ENCODE results near the gene CAMSAP2. TPM values are rescaled to one million over a fixed set of nuclear protein-coding genes. Genes with fewer than 3 reads are reported as not detected.
A peak's percentile ranks its signal among the peaks of the same experiment; 100 is the strongest.

The CAMSAP2 gene
- 117 TPM for total RNA-seq

GRCh38 chr1:200738327-200738948 is at the start of gene CAMSAP2:
CAMSAP2 (plus strand) TSS chr1:200738893; CDS start chr1:200739828, 935 bp downstream.
- FAIRE-seq (no peak), DNase-seq (ENCODE audit: low spot score in 2 of 2) (peak; percentile 83 to 86)

- FAIRE-seq (no peak), DNase-seq (ENCODE audit: low spot score in 2 of 2) (no peak)
These were observed 46.4 kb upstream of the CAMSAP2 start for GRCh38 chr1:200692316-200692715.

DNA sequence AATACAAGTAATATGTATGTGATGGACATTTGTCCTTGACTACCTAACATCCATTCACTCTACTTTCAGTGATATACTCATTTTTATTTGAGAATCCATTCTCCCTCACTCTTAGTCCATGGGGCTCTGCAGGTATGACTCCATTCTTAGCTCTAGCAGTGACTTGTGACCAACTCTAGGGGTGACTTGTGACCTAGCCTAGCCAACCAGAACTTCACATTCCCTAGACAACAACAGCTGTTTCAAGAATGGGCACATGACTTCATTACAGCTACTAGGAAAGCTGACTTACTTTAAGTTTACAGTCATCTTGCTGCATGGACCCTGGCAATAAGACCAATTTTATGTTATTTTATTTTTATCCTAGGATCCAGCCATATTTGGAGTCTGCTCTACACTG is 45.4 kb upstream of the CAMSAP2 start:
- DNase-seq (ENCODE audit: low spot score in 2 of 2) (no peak), FAIRE-seq (no peak)

DNA sequence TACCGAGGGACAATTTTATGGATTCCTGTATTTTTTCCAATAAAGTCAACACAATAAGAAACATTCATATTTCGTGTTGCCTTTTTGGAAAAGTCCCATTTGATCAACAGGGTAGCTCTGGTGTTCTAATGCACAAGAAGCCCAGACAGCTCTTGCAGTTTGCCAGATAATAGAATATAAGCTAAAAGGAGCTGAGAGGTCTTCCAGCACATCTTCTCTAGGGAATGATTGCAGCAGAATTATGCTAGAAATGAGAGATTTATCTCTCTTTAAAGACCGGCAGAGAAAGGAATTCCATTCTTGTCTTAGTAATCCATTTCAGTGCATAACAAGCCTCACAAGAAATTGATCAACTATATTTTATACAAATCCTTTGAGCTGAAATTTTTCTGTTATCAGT is 44.0 kb upstream of the CAMSAP2 start:
- FAIRE-seq (no peak), DNase-seq (ENCODE audit: low spot score in 2 of 2) (no peak)

GRCh38 chr1:200699871-200700270 is 38.8 kb upstream of the CAMSAP2 start:
- no peak for DNase-seq (ENCODE audit: low spot score in 2 of 2)
- FAIRE-seq, result no peak

DNA sequence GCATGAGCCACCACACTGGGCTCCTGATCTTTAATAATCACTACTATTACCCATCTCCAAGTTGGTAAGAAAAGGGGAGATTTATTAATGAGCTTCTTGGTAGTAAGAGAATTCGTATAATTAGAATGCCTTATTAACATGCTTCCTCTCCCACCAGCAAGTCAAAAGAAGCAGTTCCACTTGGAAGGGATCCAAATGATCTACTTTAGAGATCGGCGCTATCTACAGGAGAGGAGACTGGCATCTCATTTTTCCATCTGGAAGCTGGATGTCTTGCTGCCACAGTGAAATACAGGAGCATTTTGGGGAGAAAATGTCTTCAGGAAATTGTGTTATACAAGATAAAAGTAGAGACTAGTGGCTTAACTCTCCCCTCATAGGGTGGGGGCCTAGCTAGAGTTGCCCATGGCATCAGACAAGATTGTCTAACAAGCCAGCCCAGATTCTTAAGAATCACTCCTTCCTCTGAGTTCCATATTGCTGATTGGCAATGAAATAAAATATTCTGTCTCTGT is 33.6 kb upstream of the CAMSAP2 start:
- FAIRE-seq, result no peak
- no peak for DNase-seq (ENCODE audit: low spot score in 2 of 2)

DNA sequence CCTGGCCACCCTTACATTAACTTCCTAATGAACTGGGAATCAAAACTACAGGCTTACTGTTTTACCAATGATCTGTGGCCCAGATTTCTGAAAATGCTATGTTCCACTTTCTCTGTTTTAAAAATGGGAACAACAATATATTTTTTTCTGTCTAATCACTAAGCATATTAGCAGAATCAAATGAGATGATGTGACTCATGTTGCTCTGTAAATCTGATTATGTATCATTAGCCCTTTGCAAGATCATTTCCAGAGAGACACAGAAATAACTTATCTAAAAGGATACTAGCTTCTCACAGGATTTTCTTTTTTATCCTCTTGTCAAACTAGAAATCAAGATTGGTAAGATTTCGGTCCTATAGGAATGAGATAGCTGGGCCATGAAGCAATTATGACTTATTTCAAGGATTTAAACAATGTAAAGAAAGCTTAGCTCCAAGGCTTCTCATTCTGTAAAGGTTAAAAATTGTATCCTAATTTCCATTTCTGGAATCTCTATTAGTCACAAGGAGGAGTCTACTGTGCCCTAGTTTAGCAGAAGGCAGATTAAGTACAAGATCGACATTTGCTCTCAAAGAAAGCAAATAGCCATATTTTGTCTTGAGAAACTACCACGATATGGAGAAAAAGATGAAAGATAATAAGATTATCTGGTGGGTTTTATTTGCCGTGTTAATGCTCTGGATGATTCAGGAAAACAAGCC is 32.4 kb upstream of the CAMSAP2 start:
- FAIRE-seq, result no peak
- DNase-seq (ENCODE audit: low spot score in 2 of 2), result no peak

DNA sequence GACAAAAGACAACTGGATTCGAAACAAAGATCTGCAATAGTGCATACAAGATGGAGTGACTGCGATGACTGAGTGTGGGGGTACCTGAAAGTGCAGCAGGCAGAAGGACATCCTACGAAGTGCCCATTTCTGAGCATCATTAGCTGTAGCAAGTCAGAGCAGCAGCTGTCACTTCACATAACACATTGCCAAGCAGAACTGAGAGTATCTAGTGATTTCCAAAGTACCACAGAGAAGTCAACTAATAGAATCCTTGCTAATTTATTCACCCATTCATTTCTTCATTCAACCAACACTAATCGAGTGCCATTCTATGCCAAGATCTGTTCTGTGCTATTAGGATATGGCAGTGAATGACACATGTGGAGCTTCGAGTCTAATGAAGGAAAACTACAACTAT is 31.6 kb upstream of the CAMSAP2 start:
- FAIRE-seq, result no peak

GRCh38 chr1:200708161-200708560 is 30.5 kb upstream of the CAMSAP2 start:
- DNase-seq (ENCODE audit: low spot score in 2 of 2), result no peak
- FAIRE-seq, result no peak

More for the DNA sequence above, 31.6 kb upstream of the CAMSAP2 start:
- DNase-seq (ENCODE audit: low spot score in 2 of 2), result no peak

DNA sequence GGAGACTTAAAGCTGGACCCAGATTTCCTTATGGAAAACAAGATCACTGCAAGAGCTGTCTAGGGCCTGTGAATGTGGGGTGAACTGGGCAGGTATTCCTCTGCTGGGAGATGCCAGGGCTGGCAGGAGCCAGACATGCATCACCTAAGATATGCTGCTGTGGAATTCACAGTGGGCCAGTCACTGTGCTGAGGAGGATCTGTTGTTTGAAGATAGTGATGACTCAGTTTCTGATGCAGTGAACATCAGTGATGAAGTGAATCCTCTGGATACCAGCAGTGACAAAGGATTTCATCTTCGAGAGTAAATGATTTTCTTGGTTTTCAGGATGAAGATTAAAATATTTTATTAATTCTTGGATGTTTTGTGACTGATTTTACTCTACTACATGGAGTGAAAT is 29.9 kb upstream of the CAMSAP2 start:
- FAIRE-seq, result no peak

GRCh38 chr1:200710166-200710565 is 28.5 kb upstream of the CAMSAP2 start:
- FAIRE-seq (no peak), DNase-seq (ENCODE audit: low spot score in 2 of 2) (no peak)

More for the DNA sequence above, 29.9 kb upstream of the CAMSAP2 start:
- DNase-seq (ENCODE audit: low spot score in 2 of 2), result no peak

DNA sequence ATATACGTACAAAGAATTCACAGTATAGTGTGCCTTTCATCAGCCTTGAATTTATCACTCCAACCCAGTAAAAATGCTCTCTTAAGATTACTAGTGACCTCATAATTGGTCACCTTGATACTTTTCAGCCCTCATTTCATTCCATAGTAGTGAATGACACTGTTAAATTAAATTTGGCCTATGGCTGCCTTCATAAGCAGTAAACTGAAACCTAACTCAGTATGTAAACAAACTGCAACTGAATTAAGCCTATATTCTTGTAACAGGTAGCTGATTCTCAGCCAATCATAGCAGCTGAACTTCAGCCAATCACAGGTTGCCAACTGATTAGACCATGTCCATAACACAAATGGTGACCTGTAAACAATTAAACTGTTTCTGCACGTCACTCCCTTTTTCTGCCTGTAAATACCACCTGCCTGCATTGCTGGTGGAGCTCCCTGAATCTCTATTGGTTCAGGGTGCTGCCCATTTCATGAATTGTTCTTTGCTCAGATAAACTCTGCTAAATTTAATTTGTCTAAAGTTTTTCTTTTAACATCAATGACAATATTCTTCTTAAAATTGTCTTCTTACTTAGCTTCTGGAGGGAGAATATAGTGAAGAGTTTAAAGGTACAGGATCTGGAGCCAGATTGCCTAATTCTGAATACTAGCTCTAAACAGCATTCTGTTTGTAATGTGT is 24.0 kb upstream of the CAMSAP2 start:
- DNase-seq (ENCODE audit: low spot score in 2 of 2), result no peak
- FAIRE-seq, result no peak

DNA sequence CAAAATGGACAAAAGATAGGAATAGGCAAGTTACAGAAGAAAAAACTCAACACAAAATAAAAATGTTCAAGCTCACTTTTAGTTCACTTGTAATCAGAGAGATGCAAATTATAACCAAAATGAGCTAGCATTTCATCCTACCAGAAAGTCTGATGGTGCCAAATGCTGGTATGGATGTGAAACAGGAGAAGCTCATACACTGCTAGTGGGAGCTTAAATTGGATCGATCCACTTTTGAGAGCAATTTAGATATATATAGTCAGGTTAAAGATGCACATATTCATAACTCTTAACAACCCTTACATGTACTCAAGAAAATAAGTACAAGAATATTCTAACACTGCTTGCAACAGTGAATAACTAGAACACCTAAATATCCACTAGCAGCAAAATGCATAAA is 18.5 kb upstream of the CAMSAP2 start:
- no peak for DNase-seq (ENCODE audit: low spot score in 2 of 2)
- no peak for FAIRE-seq

DNA sequence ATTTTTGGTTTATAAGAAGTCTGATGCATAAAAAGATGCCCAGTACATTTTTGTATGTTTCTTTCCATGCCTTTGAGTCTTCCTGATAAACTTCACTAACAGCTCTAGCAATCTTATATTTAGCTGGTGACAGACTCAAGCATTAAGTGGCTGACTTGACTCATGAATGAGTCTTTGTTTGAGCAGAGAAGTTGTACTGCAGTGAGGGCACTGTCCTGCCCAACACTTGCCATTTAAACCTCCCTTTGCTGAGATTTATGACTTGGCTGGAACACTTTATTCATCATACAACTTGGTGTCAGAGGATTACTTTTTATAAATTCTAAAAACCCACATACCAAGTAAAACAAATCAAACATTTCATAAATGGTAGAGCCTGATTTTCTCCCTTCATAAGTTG is 14.6 kb upstream of the CAMSAP2 start:
- FAIRE-seq (no peak), DNase-seq (ENCODE audit: low spot score in 2 of 2) (no peak)

DNA sequence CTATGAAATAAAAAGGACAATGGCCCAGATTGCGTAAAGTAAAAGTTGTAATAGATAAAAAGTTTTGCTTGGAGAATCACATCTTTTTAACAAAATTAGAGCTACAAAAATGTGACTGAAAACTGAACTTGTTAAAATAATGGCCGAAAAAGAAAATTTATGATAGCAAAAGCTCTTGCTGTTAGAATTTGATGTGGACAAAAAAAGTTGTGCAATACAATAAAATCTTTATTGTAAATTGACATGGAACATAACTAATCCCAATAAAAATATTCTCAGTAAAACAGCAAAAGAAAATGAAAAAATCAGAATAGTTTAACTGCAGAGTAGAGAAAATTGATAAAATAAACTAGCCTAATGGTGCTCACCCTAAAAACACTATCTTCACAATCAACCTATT is 11.4 kb upstream of the CAMSAP2 start:
- DNase-seq (ENCODE audit: low spot score in 2 of 2) (no peak), FAIRE-seq (no peak)

- no peak for FAIRE-seq
- no peak for DNase-seq (ENCODE audit: low spot score in 2 of 2)
These were observed 8.8 kb upstream of the CAMSAP2 start for GRCh38 chr1:200729863-200730262.

DNA sequence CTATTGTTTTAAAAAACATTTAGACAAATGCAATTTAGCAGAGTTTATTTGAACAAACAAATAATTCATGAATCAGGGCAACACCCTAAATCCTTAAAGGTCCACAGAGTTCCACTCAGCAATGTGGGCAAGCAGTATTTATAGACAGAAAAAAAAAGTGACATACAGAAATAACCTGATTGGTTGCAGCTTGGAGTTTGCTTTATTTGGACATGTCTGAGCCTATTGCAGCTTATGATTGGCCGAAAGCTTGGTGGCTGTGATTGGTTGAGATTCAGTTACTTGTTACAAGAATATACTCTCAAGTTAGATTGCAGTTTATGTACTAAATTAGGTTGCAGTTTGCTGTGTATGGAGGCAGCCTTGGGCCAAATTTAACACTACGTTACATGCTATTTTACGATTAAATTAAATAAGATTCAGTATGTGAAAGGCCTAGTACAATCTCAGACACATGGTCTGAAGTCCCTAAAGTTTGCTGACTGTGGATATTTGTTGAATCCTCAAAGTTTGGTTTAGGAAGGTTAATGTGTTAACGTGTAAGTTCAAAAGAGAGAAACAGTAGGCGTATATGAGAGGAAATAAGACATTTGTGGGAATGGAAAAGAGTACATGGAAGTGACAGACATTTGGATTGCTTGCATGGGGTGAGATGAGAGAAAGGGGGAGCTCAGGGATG is 6.9 kb upstream of the CAMSAP2 start:
- FAIRE-seq (no peak), DNase-seq (ENCODE audit: low spot score in 2 of 2) (no peak)

- DNase-seq (ENCODE audit: low spot score in 2 of 2), result no peak
- FAIRE-seq, result no peak
These were observed 6.3 kb upstream of the CAMSAP2 start for GRCh38 chr1:200732438-200732837.

- no peak for DNase-seq (ENCODE audit: low spot score in 2 of 2)
- no peak for FAIRE-seq
These were observed 4.8 kb upstream of the CAMSAP2 start for GRCh38 chr1:200733907-200734306.

DNA sequence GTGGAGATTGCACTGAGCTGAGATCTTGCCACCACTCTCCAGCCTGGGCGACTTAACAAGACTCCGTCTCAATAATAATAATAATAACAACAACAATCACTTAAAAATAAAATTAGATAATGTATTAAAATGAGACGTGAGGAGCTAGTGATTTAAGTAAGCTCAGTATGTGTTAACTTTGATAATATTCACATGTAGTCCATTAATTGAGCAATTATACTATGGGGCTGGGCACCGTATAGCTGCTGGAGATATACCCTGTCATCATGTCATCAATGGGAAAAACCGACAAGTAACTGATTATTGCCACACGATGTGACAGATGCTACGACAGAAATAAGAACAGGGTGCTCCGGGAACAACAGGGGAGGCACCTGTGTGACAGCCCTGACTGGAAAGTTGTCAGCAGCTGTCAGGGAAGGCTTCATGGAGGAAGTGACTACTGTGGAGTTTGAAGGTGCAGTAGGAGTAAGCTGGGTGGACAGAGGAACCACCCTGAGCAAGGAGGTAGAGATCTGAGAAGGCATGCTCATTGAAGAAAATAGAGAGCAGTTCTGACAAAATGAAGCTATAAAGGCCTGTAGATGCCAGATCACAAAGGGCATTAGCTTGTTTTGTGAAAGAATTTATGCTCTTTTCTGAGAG is 924 bp upstream of the CAMSAP2 start:
- FAIRE-seq (no peak), DNase-seq (ENCODE audit: low spot score in 2 of 2) (no peak)

Measured in frontal cortex (tissue), 4 donors.